ENCODE data around the gene CARS2.

The CARS2 gene

DNA sequence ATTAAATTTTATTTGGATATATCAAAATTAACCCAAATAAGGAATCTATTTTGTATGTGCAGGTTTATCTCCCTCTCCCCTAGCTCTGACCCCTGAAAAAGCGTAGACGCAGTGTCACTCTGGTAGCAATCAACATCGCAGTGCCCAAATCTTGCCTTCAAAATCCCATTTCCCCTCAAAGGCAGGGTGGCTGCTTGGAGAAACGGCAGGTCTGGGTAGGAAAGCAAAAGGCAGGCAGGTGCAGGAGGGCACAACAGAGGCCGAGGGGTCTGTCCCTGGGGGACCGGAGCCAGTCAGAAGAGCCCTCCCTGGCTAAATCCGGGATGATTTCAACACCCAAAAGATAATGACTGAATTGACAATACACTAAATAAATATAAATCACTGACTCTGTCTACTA lies 48.7 kb downstream of the CARS2 start:
- Histone ChIP-seq H3K4me3 (no peak overlapping the region), H3K9ac (ENCODE audit: insufficient read length) (no peak overlapping the region), H3K9me3 (ENCODE audit: low read depth, low read length) (no peaks in the 10 kb centered on the region), H3K27ac (no peak overlapping the region), H3K36me3 (ENCODE audit: insufficient read depth, low read length) (peaks cover 35% of the 10 kb centered on the region)
- TF ChIP-seq FOXP2 (optimal IDR thresholded peaks at IDR 0.05; ENCODE audit: control extremely low read depth, extremely low read length, insufficient read depth) (no peak), EZH2 (IDR thresholded peaks at IDR 0.05) (no peak), POLR2AphosphoS5 (IDR thresholded peaks at IDR 0.05; ENCODE audit: borderline replicate concordance, low read depth, low read length) (no peak)
- DNase-seq (ENCODE audit: low read depth, low spot score) = no peak

DNA sequence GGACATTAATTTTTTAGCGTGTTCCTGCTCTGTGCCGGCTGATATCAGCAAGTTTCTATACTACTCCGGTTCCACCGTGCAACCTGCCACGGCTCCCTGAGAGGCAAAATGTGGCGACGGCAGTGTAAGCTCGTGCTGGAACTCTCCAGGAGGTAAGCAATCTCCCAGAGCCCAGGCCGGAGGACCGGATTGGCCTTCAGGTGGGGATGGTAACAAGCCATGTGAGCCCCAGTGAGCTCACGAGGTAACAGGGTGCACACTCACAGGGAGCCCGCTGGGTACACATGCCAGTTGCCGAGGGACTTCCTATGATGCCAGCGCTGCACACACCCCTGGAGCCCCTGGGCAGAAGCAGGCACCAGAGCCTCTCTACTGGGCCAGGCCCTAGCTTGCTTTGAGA lies 52.1 kb downstream of the CARS2 start:
- TF ChIP-seq EZH2 (IDR thresholded peaks at IDR 0.05) = no peak
- no peak for TF ChIP-seq POLR2AphosphoS5 (IDR thresholded peaks at IDR 0.05; ENCODE audit: borderline replicate concordance, low read depth, low read length)
- TF ChIP-seq FOXP2 (optimal IDR thresholded peaks at IDR 0.05; ENCODE audit: control extremely low read depth, extremely low read length, insufficient read depth) = no peak
- DNase-seq (ENCODE audit: low read depth, low spot score) = no peak
- Histone ChIP-seq H3K36me3 (ENCODE audit: insufficient read depth, low read length) (peaks cover 8% of the 10 kb centered on the region), H3K9ac (ENCODE audit: insufficient read length) (no peak overlapping the region), H3K9me3 (ENCODE audit: low read depth, low read length) (no peaks in the 10 kb centered on the region), H3K27ac (no peak overlapping the region), H3K4me3 (no peak overlapping the region)

DNA sequence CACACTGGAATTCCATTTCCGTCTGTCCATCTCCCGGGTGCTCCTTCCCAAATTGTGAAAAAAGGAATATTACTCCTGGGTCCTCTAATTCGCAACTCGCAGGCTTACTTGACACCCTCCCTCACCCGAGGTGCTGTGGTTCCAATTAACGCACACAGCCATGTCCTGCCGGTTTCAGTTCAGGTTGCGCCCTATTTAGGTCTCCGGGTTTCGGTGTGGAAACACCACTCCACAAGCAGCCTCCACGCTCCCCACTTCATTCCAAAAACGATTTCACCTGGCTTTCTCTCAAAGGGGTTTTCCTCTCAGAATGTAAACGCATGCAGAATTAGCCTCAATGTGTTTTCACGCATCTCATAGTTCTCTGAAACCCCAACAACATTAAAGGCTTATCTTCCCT lies 52.6 kb downstream of the CARS2 start:
- TF ChIP-seq EZH2 (IDR thresholded peaks at IDR 0.05) = no peak
- no peak for TF ChIP-seq POLR2AphosphoS5 (IDR thresholded peaks at IDR 0.05; ENCODE audit: borderline replicate concordance, low read depth, low read length)
- no peak for TF ChIP-seq FOXP2 (optimal IDR thresholded peaks at IDR 0.05; ENCODE audit: control extremely low read depth, extremely low read length, insufficient read depth)
- no peak overlapping the region for H3K9ac ChIP-seq (ENCODE audit: insufficient read length)
- H3K27ac ChIP-seq = no peak overlapping the region
- H3K4me3 ChIP-seq = no peak overlapping the region
- DNase-seq (ENCODE audit: low read depth, low spot score) = no peak
- H3K36me3 ChIP-seq (ENCODE audit: insufficient read depth, low read length) = peaks cover 8% of the 10 kb centered on the region
- no peaks in the 10 kb centered on the region for H3K9me3 ChIP-seq (ENCODE audit: low read depth, low read length)

DNA sequence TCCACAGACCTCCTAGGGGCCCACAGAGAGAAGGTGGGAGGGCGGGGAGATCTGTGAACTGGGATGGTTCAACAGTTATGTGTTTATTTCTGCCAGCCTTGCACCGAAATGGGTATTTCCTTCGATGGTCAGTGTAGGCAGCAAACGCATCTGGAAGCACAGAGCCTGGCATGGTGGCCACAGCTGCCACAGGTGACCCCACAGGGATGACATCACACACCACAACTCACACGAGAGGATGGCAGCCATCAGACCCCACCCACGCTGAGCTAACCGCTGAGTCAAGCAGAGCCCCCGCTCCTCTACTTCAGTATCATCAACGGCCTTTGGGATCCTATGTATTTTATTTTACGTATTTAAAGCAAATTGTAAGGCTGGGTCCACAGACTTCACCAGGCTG lies 53.2 kb downstream of the CARS2 start:
- H3K36me3 ChIP-seq (ENCODE audit: insufficient read depth, low read length) = peaks cover 4% of the 10 kb centered on the region
- no peak for DNase-seq (ENCODE audit: low read depth, low spot score)
- H3K4me3 ChIP-seq = no peak overlapping the region
- TF ChIP-seq FOXP2 (optimal IDR thresholded peaks at IDR 0.05; ENCODE audit: control extremely low read depth, extremely low read length, insufficient read depth) (no peak), POLR2AphosphoS5 (IDR thresholded peaks at IDR 0.05; ENCODE audit: borderline replicate concordance, low read depth, low read length) (no peak), EZH2 (IDR thresholded peaks at IDR 0.05) (no peak)
- H3K9ac ChIP-seq (ENCODE audit: insufficient read length) = no peak overlapping the region
- no peaks in the 10 kb centered on the region for H3K9me3 ChIP-seq (ENCODE audit: low read depth, low read length)
- no peak overlapping the region for H3K27ac ChIP-seq

DNA sequence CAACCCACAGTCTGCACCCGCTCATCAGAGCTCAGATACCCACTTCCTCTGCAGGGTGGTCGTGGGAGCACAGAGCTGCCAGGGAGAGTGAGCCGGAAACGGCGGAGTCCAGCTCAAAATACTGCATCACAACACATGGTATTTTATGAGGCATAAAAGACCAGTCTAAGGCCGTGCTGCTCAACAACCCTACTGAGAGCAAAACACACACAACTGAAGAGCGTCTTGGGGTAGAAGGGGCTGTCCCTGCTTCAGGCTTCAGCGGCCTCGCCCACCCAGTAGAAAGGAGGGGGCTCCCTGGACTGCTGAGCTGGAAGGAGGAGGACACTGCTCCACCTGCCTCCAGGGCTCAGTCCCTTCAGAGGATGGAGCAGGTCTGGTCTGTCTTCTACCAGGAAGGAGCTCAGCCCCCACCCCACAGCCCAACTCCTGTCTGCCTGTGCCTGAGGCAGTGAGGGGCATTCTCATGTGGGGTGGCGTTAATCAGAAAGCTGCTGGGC lies 53.6 kb downstream of the CARS2 start:
- no peak for DNase-seq (ENCODE audit: low read depth, low spot score)
- Histone ChIP-seq H3K4me3 (no peak overlapping the region), H3K9ac (ENCODE audit: insufficient read length) (no peak overlapping the region), H3K27ac (no peak overlapping the region), H3K36me3 (ENCODE audit: insufficient read depth, low read length) (no peaks in the 10 kb centered on the region), H3K9me3 (ENCODE audit: low read depth, low read length) (no peaks in the 10 kb centered on the region)
- TF ChIP-seq POLR2AphosphoS5 (IDR thresholded peaks at IDR 0.05; ENCODE audit: borderline replicate concordance, low read depth, low read length) (no peak), EZH2 (IDR thresholded peaks at IDR 0.05) (no peak), FOXP2 (optimal IDR thresholded peaks at IDR 0.05; ENCODE audit: control extremely low read depth, extremely low read length, insufficient read depth) (no peak)

DNA sequence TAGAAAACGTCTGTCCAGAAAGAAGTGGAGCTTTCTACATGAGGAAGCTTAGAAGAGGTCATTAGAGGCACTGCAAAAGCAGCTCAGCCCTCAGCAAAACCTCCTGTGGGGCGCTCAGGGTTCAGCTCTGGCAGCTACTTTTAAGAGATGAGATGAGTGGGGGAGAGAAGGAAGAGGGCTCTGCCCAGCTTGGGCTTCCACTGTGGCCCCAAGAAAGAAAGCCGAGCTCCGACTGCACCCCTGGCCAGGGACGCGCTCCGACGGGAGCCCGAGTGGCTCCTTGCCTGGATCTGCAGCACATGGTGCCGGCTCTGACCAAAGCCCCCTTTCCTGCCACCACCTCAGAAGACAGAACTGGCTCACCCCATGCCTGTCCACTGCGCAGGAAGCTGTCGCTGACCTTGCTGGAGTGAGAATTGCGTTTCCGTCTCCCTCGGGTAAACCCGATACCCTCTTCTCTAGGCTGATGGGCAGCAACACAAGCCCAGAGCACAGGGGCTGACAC lies 54.1 kb downstream of the CARS2 start:
- Histone ChIP-seq H3K36me3 (ENCODE audit: insufficient read depth, low read length) (no peaks in the 10 kb centered on the region), H3K27ac (no peak overlapping the region), H3K4me3 (no peak overlapping the region), H3K9ac (ENCODE audit: insufficient read length) (no peak overlapping the region), H3K9me3 (ENCODE audit: low read depth, low read length) (no peaks in the 10 kb centered on the region)
- DNase-seq (ENCODE audit: low read depth, low spot score) = no peak
- TF ChIP-seq POLR2AphosphoS5 (IDR thresholded peaks at IDR 0.05; ENCODE audit: borderline replicate concordance, low read depth, low read length) (no peak), FOXP2 (optimal IDR thresholded peaks at IDR 0.05; ENCODE audit: control extremely low read depth, extremely low read length, insufficient read depth) (no peak), EZH2 (IDR thresholded peaks at IDR 0.05) (no peak)

DNA sequence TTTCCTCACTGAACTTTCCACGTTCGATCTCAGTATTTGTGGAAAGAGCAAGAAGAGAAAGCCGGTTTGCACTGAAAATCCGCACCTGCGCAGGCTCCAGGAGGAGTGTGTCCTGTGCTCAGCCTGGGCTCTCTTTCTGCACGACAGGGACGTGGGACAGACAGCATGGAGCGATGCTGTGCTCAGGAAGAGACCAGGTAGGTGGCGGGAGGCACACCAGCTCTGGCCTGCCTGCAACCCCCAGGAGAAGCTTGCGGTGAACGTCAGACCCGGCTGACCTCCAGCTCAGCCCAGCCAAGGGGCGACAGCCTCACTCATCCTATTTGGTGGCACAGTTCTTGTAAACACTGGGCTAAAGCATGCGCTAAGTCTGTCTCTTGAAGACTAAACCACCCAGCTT lies 54.6 kb downstream of the CARS2 start:
- Histone ChIP-seq H3K4me3 (no peak overlapping the region), H3K9me3 (ENCODE audit: low read depth, low read length) (no peaks in the 10 kb centered on the region), H3K36me3 (ENCODE audit: insufficient read depth, low read length) (no peaks in the 10 kb centered on the region), H3K27ac (no peak overlapping the region), H3K9ac (ENCODE audit: insufficient read length) (no peak overlapping the region)
- no peak for TF ChIP-seq POLR2AphosphoS5 (IDR thresholded peaks at IDR 0.05; ENCODE audit: borderline replicate concordance, low read depth, low read length)
- DNase-seq (ENCODE audit: low read depth, low spot score) = no peak

DNA sequence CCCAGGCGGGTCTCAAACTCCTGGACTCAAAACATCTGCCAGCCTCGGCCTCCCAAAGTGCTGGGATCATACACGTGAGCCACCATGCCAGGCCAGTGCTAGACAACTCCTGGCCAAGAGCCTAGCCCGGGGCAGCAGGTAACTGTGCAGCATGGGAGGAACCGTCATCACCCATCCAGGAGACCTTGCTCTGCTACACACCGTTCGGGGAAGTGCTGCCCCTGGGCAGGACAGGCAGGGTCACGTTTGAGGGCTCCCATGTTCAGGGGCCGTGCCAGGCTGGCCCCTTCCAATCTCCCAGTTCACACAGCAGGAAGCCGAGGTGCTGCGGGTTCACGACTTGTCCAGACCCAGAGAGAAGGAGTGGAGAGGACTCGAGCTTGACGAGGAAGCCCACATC lies 55.5 kb downstream of the CARS2 start:
- TF ChIP-seq EZH2 (IDR thresholded peaks at IDR 0.05) = no peak
- no peak for TF ChIP-seq FOXP2 (optimal IDR thresholded peaks at IDR 0.05; ENCODE audit: control extremely low read depth, extremely low read length, insufficient read depth)
- TF ChIP-seq POLR2AphosphoS5 (IDR thresholded peaks at IDR 0.05; ENCODE audit: borderline replicate concordance, low read depth, low read length) = no peak
- no peaks in the 10 kb centered on the region for H3K36me3 ChIP-seq (ENCODE audit: insufficient read depth, low read length)
- no peak for DNase-seq (ENCODE audit: low read depth, low spot score)
- H3K9ac ChIP-seq (ENCODE audit: insufficient read length) = no peak overlapping the region
- H3K9me3 ChIP-seq (ENCODE audit: low read depth, low read length) = no peaks in the 10 kb centered on the region
- no peak overlapping the region for H3K27ac ChIP-seq
- H3K4me3 ChIP-seq = no peak overlapping the region

GRCh38 chr13:110649551-110649950 lies 56.4 kb downstream of the CARS2 start:
- no peak for DNase-seq (ENCODE audit: low read depth, low spot score)
- TF ChIP-seq FOXP2 (optimal IDR thresholded peaks at IDR 0.05; ENCODE audit: control extremely low read depth, extremely low read length, insufficient read depth) (no peak), EZH2 (IDR thresholded peaks at IDR 0.05) (no peak), POLR2AphosphoS5 (IDR thresholded peaks at IDR 0.05; ENCODE audit: borderline replicate concordance, low read depth, low read length) (no peak)
- Histone ChIP-seq H3K36me3 (ENCODE audit: insufficient read depth, low read length) (no peaks in the 10 kb centered on the region), H3K27ac (no peak overlapping the region), H3K9ac (ENCODE audit: insufficient read length) (no peak overlapping the region), H3K4me3 (no peak overlapping the region), H3K9me3 (ENCODE audit: low read depth, low read length) (no peaks in the 10 kb centered on the region)

Data from SK-N-MC (cell line).